Transverse colon (tissue), 3 donors: Measurements from ENCODE around the gene ABCG1.

ENCODE experiments used
- CTCF ChIP-seq, 5 experiments: fragments of 200-600 bp in 3 of 5; fragments of 450-650 bp in 2 of 5; sonication (generic) in 3 of 5; IDR thresholded peaks; 1 replicate in 2 of 5; 2 replicates in 3 of 5; pipeline ENCODE4 v1.5.1; 2016 to 2017; ENCODE audit warnings: antibody characterized with exemption in 5 of 5, inconsistent platforms in 3 of 5, mild to moderate bottlenecking in 2 of 5, moderate library complexity in 1 of 5
- EP300 ChIP-seq: sonication (generic); formaldehyde crosslinking; IDR thresholded peaks from one replicate; pipeline ENCODE4 v1.6.1; 2017; ENCODE audit warnings: antibody characterized with exemption, low read depth
- POLR2A ChIP-seq: fragments of 450-650 bp; IDR thresholded peaks from one replicate; pipeline ENCODE4 v1.6.1; 2016; ENCODE audit warnings: antibody characterized with exemption, mild to moderate bottlenecking, moderate library complexity

- TF ChIP-seq CTCF (IDR thresholded peaks at IDR 0.05) = no peak
- no peak for TF ChIP-seq POLR2A
- TF ChIP-seq EP300 = no peak
Observed at GRCh38 chr21:42215942-42216725, 2.8 kb upstream of the ABCG1 start.
